ENCODE measurements around the gene DDX18. TPM values are rescaled to one million over a fixed set of nuclear protein-coding genes. Genes with fewer than 3 reads are reported as not detected.

The DDX18 gene
- total RNA-seq, 1 experiment from 2014 or later: 63.8 TPM

DNA sequence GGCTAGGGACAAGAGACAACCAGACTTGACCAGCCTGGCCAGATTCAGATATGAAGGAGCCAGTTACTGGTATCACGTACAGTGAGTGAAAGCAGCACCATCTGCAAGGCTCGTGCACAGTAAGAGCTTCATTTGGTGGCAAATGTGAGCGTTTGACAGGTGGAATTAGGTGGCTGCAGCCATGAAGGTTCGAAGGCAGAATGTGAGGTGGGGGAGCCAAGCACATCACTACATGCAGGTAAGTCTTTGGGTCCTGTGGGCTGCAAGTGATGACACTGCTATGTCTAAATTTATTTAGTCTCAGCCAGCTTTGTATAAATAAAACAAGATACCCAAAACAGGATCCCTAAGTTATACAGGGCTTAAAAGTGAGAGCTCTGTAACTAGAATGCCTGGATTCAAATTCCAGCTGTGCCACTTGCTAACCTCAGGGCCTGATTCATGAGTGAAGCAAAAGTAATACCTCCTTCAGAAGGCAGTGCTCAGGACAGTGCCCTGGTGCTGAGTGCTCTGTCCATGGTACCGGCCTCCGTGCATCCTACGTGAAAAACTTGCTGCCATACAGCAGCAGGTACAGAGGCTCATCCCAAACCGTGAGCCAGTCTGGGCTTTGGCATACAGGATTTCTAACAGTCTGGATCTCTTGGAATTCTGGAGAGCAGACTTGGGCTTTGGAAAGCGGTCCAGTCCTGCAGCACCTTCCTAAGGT lies 18.6 kb downstream of the DDX18 start:
- no peak for DNase-seq (ENCODE audit: low spot score)
- in situ Hi-C loops (cut with HindIII; ENCODE audit: low sequenced_read_pairs): no loop called here

GRCh38 chr2:117833911-117834310 lies 19.4 kb downstream of the DDX18 start:
- DNase-seq (ENCODE audit: low spot score): no peak
- in situ Hi-C loops (cut with HindIII; ENCODE audit: low sequenced_read_pairs): no loop called here

DNA sequence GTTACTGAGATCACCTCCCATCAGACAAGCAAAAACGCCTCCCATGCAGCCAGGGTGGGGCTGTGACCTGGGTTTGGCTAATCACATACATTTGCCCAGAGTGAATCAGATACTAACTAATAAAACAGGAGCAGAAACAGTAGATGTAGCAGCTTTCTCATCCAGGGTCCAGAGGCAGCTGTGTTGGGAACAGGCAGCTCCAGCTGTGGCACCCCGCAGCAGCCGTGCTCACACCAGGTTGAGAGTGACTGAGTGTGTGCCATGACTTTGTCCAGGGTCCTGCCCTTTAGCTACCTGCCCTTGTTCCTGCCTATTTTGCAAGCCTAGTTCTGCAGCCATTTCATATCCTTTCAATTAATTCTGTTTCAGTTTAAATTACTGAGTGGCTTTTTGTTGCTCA lies 20.5 kb downstream of the DDX18 start:
- in situ Hi-C loops (cut with HindIII; ENCODE audit: low sequenced_read_pairs): no loop called here
- no peak for DNase-seq (ENCODE audit: low spot score)

GRCh38 chr2:117835990-117836760 lies 21.7 kb downstream of the DDX18 start:
- in situ Hi-C loops (cut with HindIII; ENCODE audit: low sequenced_read_pairs): no loop called here
- peak; percentile 41 for DNase-seq (ENCODE audit: low spot score)

DNA sequence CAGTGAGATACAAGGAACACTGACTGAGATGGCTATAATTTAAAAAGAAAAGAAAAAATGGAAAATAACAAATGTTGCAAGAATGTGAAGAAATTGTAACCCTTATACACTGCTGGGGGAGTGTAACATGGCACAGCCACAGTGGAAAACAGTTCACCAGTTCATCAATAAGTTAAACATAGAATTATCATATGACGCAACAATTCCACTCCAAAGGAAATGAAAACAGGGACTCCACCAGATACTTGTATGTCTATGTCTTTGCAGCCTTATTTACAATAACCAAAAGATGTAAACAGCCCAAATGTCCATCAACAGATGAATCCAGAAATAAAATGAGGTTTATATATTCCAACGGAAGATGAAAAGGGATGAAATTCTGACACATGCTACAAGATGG lies 30.8 kb downstream of the DDX18 start:
- in situ Hi-C loops (cut with HindIII; ENCODE audit: low sequenced_read_pairs): no loop called here
- DNase-seq (ENCODE audit: low spot score): no peak

- in situ Hi-C loops (cut with HindIII; ENCODE audit: low sequenced_read_pairs): no loop called here
- DNase-seq (ENCODE audit: low spot score): no peak
Observed at GRCh38 chr2:117850015-117850414, 35.5 kb downstream of the DDX18 start.

- no peak for DNase-seq (ENCODE audit: low spot score)
- in situ Hi-C loops (cut with HindIII; ENCODE audit: low sequenced_read_pairs): no loop called here
Observed at GRCh38 chr2:117850461-117850860, 36.0 kb downstream of the DDX18 start.

DNA sequence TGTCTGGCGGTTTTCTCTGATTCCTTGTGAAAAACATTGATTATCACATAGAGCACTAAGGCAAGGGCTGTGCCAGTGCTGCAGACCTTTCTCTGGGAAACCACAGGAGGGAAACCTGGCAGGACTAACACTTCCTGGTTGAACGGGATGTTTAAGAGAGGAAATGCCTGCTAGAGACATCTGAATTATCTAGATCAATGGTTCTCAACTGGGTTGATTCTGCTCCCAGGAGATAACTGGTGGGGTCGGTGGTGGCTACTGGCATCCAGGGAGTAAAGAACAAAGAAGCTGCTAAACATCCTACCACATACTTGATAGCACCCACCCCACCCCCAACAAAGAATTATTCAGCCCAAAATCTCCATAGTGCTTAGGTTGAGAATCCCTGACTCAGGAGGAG lies 37.5 kb downstream of the DDX18 start:
- in situ Hi-C loops (cut with HindIII; ENCODE audit: low sequenced_read_pairs): no loop called here
- DNase-seq (ENCODE audit: low spot score): no peak

- no peak for DNase-seq (ENCODE audit: low spot score)
- in situ Hi-C loops (cut with HindIII; ENCODE audit: low sequenced_read_pairs): no loop called here
Observed at GRCh38 chr2:117853316-117853715, 38.8 kb downstream of the DDX18 start.

GRCh38 chr2:117853873-117854272 lies 39.4 kb downstream of the DDX18 start:
- peak; percentile 64 for DNase-seq (ENCODE audit: low spot score)
- in situ Hi-C loops (cut with HindIII; ENCODE audit: low sequenced_read_pairs): no loop called here

DNA sequence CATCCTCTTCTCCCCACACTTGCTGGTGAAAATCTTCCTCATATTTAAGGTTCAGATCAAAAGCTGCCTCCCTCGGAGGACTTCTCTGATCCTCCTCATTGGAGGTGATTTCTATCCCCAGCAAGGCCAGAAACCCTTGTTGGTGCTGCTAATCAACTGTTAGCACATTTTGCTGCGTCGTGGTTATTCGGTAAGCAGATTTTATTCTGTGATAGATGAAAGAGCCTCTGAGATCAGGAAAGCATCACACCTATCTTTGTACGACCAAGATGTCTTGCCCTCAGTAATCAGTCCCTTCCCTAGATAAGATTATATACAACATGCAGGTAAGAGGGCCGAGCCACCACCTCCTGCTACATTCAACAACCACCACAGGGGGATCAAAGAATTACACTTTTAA lies 40.1 kb downstream of the DDX18 start:
- DNase-seq (ENCODE audit: low spot score): no peak
- in situ Hi-C loops (cut with HindIII; ENCODE audit: low sequenced_read_pairs): no loop called here

GRCh38 chr2:117855886-117856285 lies 41.4 kb downstream of the DDX18 start:
- in situ Hi-C loops (cut with HindIII; ENCODE audit: low sequenced_read_pairs): no loop called here
- DNase-seq (ENCODE audit: low spot score): no peak

DNA sequence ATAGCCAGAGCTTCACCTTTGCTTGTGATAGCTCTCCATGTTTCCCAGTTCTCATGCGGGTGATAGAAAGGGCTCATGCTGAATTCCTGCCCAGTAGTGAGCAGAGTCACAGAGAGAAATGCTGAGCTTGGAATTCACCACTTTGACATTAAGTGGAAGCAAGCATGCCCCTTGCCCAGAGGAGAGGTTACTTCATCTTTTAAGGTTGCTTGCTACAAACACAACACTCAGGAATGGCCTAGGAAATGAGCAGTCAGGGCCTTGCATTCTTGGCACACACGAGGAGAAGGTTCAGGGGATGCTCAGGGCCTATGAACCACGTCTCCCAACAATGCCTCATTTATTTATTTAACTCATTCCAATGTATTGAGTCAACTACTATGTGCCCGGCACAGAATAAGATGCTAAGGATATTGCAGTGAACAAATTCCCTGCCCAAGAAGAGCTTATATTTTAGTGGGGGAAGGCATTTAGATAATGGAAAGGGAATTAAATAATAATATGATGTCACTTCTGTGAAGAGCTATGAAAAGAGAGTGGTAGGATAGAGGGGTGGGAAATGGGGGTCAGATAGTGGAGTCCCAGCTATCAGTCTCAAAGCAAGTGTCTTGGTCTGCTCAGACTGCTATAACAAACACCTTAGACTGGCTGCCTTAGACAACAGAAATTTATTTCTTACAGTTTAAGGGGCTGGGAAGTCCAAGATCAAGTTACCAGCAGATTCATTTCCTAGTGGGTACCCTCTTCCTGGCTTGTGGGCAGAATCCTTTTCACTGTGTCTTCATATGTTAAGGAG lies 42.1 kb downstream of the DDX18 start:
- in situ Hi-C loops (cut with HindIII; ENCODE audit: low sequenced_read_pairs): no loop called here
- no peak for DNase-seq (ENCODE audit: low spot score)

- in situ Hi-C loops (cut with HindIII; ENCODE audit: low sequenced_read_pairs): no loop called here
- DNase-seq (ENCODE audit: low spot score): no peak
Observed at GRCh38 chr2:117858336-117858735, 43.8 kb downstream of the DDX18 start.

GRCh38 chr2:117858892-117859531 lies 44.5 kb downstream of the DDX18 start:
- in situ Hi-C loops (cut with HindIII; ENCODE audit: low sequenced_read_pairs): no loop called here
- no peak for DNase-seq (ENCODE audit: low spot score)

DNA sequence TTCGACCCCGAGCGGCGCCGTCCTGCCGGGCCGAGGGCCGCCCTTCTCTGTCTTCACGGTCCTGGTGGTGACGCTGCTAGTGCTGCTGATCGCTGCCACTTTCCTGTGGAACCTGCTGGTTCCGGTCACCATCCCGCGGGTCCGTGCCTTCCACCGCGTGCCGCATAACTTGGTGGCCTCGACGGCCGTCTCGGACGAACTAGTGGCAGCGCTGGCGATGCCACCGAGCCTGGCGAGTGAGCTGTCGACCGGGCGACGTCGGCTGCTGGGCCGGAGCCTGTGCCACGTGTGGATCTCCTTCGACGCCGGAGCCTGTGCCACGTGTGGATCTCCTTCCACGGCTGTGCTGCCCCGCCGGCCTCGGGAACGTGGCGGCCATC lies 45.0 kb downstream of the DDX18 start:
- in situ Hi-C loops (cut with HindIII; ENCODE audit: low sequenced_read_pairs): no loop called here

DNA sequence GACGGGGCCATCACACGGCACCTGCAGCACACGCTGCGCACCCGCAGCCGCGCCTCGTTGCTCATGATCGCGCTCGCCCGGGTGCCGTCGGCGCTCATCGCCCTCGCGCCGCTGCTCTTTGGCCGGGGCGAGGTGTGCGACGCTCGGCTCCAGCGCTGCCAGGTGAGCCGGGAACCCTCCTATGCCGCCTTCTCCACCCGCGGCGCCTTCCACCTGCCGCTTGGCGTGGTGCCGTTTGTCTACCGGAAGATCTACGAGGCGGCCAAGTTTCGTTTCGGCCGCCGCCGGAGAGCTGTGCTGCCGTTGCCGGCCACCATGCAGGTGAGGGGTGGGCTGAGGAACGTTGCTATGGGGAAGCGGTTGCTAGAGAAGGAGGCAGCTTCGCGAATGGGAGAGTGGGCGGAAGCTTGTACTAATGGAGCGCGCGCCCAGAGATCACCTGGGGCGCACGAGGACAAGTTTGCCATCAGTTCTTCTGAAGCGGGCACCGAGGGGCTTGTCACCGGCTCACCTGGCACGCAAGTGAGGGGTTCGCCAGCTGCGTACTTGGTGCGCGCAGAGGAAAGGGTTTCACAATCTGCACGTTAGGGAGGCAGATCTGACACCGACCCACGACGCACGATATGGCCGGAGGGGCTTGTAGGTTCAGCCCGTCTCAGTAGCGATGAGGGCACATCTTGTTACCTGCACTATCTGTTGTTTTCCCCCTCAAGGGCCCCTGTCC lies 45.6 kb downstream of the DDX18 start:
- DNase-seq (ENCODE audit: low spot score): no peak
- in situ Hi-C loops (cut with HindIII; ENCODE audit: low sequenced_read_pairs): no loop called here

More for the DNA sequence above, 45.0 kb downstream of the DDX18 start:
- no peak for DNase-seq (ENCODE audit: low spot score)

DNA sequence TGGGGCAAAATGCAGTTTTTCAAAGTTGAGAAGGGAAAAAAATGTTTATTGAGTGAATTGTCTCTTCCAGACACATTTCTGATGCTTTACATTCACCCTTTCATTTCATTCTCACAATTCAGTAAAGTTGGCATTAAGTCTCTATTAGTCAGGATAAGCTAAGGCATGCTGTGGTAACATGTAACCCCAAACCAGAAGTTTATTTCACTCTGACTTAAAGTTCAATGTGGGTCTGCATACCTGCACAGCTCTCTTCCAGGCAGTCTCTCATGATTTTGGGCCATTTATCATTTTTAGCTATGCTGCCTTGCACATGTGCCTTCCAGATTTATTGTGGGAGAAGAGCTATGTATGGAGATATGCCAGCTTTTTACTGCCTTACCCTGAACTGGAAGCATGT lies 48.0 kb downstream of the DDX18 start:
- DNase-seq (ENCODE audit: low spot score): no peak
- in situ Hi-C loops (cut with HindIII; ENCODE audit: low sequenced_read_pairs): no loop called here

DNA sequence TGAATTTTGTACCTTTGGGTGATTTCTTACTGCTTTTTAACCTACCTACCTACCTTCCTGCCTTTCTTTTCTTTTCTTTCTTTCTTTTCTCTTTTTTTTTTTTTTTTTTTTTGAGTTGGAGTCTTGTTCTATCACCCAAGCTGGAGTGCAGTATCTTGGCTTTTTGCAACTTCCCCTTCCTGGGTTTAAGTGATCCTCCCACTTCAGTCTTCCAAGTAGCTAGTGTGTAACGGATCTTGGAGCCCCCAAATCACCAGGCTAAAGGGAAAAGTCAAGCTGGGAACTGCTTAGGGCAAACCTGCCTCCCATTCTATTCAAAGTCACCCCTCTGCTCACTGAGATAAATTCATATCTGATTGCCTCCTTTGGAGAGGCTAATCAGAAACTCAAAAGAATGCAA lies 61.3 kb downstream of the DDX18 start:
- in situ Hi-C loops (cut with HindIII; ENCODE audit: low sequenced_read_pairs): no loop called here
- DNase-seq (ENCODE audit: low spot score): no peak
